Activated CD8-positive, alpha-beta memory T cell treated with anti-CD3 and anti-CD28 coated beads for 24 hours (primary cell): ENCODE results near the gene LRP1B.
"Not testable (repeated sequence)": the region's sequence is repeated elsewhere in the genome, so short reads cannot be mapped to it uniquely, and the experiment has no call there.

Experiments
- DNase-seq: peaks from one replicate; pipeline ENCODE4 v3.0.0-alpha.2; 2020

The LRP1B gene

GRCh38 chr2:140747090-140747489 lies 1383.7 kb downstream of the LRP1B start:
- DNase-seq, result no peak

- DNase-seq, result no peak
These were observed 1386.4 kb downstream of the LRP1B start for GRCh38 chr2:140744379-140744778.

- no peak for DNase-seq
These were observed 1393.8 kb downstream of the LRP1B start for GRCh38 chr2:140737006-140737405.

- DNase-seq, result no peak
These were observed 1395.8 kb downstream of the LRP1B start for GRCh38 chr2:140734992-140735391.

GRCh38 chr2:140718999-140719398 lies 1411.8 kb downstream of the LRP1B start:
- no peak for DNase-seq

GRCh38 chr2:140717481-140717880 lies 1413.3 kb downstream of the LRP1B start:
- DNase-seq, result no peak

- DNase-seq, result no peak
These were observed 1416.2 kb downstream of the LRP1B start for GRCh38 chr2:140714586-140714985.

GRCh38 chr2:140711867-140712266 lies 1418.9 kb downstream of the LRP1B start:
- DNase-seq, result no peak

- DNase-seq, result no peak
These were observed 1429.1 kb downstream of the LRP1B start for GRCh38 chr2:140701726-140702125.

GRCh38 chr2:140698636-140699035 lies 1432.2 kb downstream of the LRP1B start:
- DNase-seq, result no peak

- DNase-seq, result no peak
These were observed 1434.4 kb downstream of the LRP1B start for GRCh38 chr2:140696449-140696848.

GRCh38 chr2:140695155-140695554 lies 1435.7 kb downstream of the LRP1B start:
- DNase-seq, result no peak

- DNase-seq, result no peak
These were observed 1443.0 kb downstream of the LRP1B start for GRCh38 chr2:140687825-140688224.

- DNase-seq, result no peak
These were observed 1447.2 kb downstream of the LRP1B start for GRCh38 chr2:140683658-140684057.

- no peak for DNase-seq
These were observed 1450.0 kb downstream of the LRP1B start for GRCh38 chr2:140680862-140681261.

GRCh38 chr2:140679752-140680151 lies 1451.1 kb downstream of the LRP1B start:
- no peak for DNase-seq

GRCh38 chr2:140669911-140670310 lies 1460.9 kb downstream of the LRP1B start:
- no peak for DNase-seq

- DNase-seq, result no peak
These were observed 1463.6 kb downstream of the LRP1B start for GRCh38 chr2:140667203-140667602.

- no peak for DNase-seq
These were observed 1468.3 kb downstream of the LRP1B start for GRCh38 chr2:140662504-140662903.

- DNase-seq, result no peak
These were observed 1471.8 kb downstream of the LRP1B start for GRCh38 chr2:140658760-140659692.

GRCh38 chr2:140657657-140658056 lies 1473.2 kb downstream of the LRP1B start:
- DNase-seq, result no peak

- no peak for DNase-seq
These were observed 1476.3 kb downstream of the LRP1B start for GRCh38 chr2:140654565-140654964.

- no peak for DNase-seq
These were observed 1480.0 kb downstream of the LRP1B start for GRCh38 chr2:140650825-140651224.

GRCh38 chr2:140650134-140650533 lies 1480.7 kb downstream of the LRP1B start:
- not testable (repeated sequence) for DNase-seq

- no peak for DNase-seq
These were observed 1482.4 kb downstream of the LRP1B start for GRCh38 chr2:140648393-140648792.
